Testis (tissue), 2 donors: ENCODE measurements around the gene WNK2.

ENCODE experiments used
- CTCF ChIP-seq, 3 experiments: fragments of 450-650 bp in 2 of 3; fragments of 200-600 bp in 1 of 3; sonication (generic) in 1 of 3; IDR thresholded peaks; one replicate each; pipeline ENCODE4 v1.5.1; 2016 to 2019; ENCODE audit warnings: antibody characterized with exemption in 3 of 3, mild to moderate bottlenecking in 2 of 3, moderate library complexity in 1 of 3
- POLR2A ChIP-seq: fragments of 450-650 bp; IDR thresholded peaks from one replicate; pipeline ENCODE4 v1.6.1; 2017; ENCODE audit warnings: antibody characterized with exemption, mild to moderate bottlenecking, moderate library complexity

GRCh38 chr9:93252781-93253530 is 69.0 kb downstream of the WNK2 start:
- TF ChIP-seq CTCF (IDR thresholded peaks at IDR 0.05) (no peak), POLR2A (no peak)
